Ectodermal cell (in vitro differentiated cells): ENCODE measurements around the gene CATSPER4.

Experiments used
- H3K27ac ChIP-seq: 2 replicates; pipeline ENCODE4 v1.7.0; 2013; ENCODE audit warnings: mild to moderate bottlenecking, low read depth, low read length; ENCODE audit not compliant: insufficient read depth, poor library complexity, severe bottlenecking
- H3K27me3 ChIP-seq: 2 replicates; pipeline ENCODE4 v1.7.0; 2013; ENCODE audit warnings: mild to moderate bottlenecking, low read length; ENCODE audit not compliant: insufficient read depth, control insufficient read depth, poor library complexity, severe bottlenecking
- H3K36me3 ChIP-seq: one replicate; pipeline ENCODE4 v1.7.0; 2013; ENCODE audit warnings: low read length; ENCODE audit not compliant: control insufficient read depth, insufficient read depth
- H3K4me1 ChIP-seq: one replicate; pipeline ENCODE4 v1.7.0; 2013; ENCODE audit warnings: low read length; ENCODE audit not compliant: control insufficient read depth, insufficient read depth
- H3K4me3 ChIP-seq: 2 replicates; pipeline ENCODE4 v1.7.0; 2013; ENCODE audit warnings: low read depth, low read length, control low read depth; ENCODE audit not compliant: insufficient read depth
- H3K9me3 ChIP-seq: 2 replicates; pipeline ENCODE4 v1.7.0; 2013; ENCODE audit warnings: mild to moderate bottlenecking, low read length, moderate library complexity; ENCODE audit not compliant: control insufficient read depth
- WGBS, 2 experiments: methylation state at CpG; one replicate each; pipeline ENCODE4 v1.1.7; 2013; ENCODE audit warnings: missing lambda C conversion rate in 2 of 2; 5-methylcytosine and 5-hydroxymethylcytosine counted together

The CATSPER4 gene

GRCh38 chr1:26164861-26165842 lies 25.2 kb upstream of the CATSPER4 start:
- H3K27ac ChIP-seq: no peak overlapping the region

GRCh38 chr1:26166719-26167281 lies 23.6 kb upstream of the CATSPER4 start:
- Histone ChIP-seq H3K4me1 (peaks cover 51% of the 10 kb centered on the region), H3K4me3 (no peak overlapping the region), H3K27ac (no peak overlapping the region), H3K36me3 (no peaks in the 10 kb centered on the region), H3K9me3 (no peaks in the 10 kb centered on the region), H3K27me3 (peaks cover 44% of the 10 kb centered on the region)
- 92% methylated on average over 4 of the region's 4 CpGs for WGBS, 2 experiments

More at GRCh38 chr1:26164861-26165842, 25.2 kb upstream of the CATSPER4 start:
- WGBS, 2 experiments: 44 to 48% methylated on average over 19 of the region's 19 CpGs
- H3K4me3 ChIP-seq: peak overlapping the region; percentile 10
- peaks cover 42% of the 10 kb centered on the region for H3K4me1 ChIP-seq
- H3K36me3 ChIP-seq: no peaks in the 10 kb centered on the region
- peaks cover 60% of the 10 kb centered on the region for H3K27me3 ChIP-seq
- H3K9me3 ChIP-seq: no peaks in the 10 kb centered on the region

- WGBS, 2 experiments: 60 to 61% methylated on average over 5 of the region's 5 CpGs
- Histone ChIP-seq H3K27ac (peak within 1 kb of the TSS; percentile 91), H3K4me3 (peak within 1 kb of the TSS; percentile 83), H3K9me3 (no peaks in the 10 kb centered on the region), H3K4me1 (peaks cover 51% of the 10 kb centered on the region), H3K27me3 (peaks cover 26% of the 10 kb centered on the region), H3K36me3 (no peaks in the 10 kb centered on the region)
These were observed 21.8 kb upstream of the CATSPER4 start, which contains the start of gene C1orf232 for GRCh38 chr1:26168410-26169197. Gene C1orf232, minus strand, starts transcription at chr1:26168963. Its CDS starts 464 bp downstream, at chr1:26168499.

GRCh38 chr1:26169198-26169554 lies 21.2 kb upstream of the CATSPER4 start:
- peak overlapping the region; percentile 91 for H3K27ac ChIP-seq
- WGBS, 2 experiments: 72 to 75% methylated on average over 4 of the region's 4 CpGs

GRCh38 chr1:26169669-26170471 lies 20.5 kb upstream of the CATSPER4 start, which contains the start of gene ZNF593:
Gene ZNF593, plus strand, starts transcription at chr1:26169908. Its CDS starts 76 bp downstream, at chr1:26169984.
- Histone ChIP-seq H3K4me3 (peak within 1 kb of the TSS; percentile 83), H3K27ac (peak within 1 kb of the TSS; percentile 91), H3K36me3 (no peaks in the 10 kb centered on the region), H3K4me1 (peaks cover 47% of the 10 kb centered on the region), H3K9me3 (no peaks in the 10 kb centered on the region), H3K27me3 (peaks cover 15% of the 10 kb centered on the region)
- 2 to 3% methylated on average over 75 to 76 of the region's 76 CpGs for WGBS, 2 experiments

More at GRCh38 chr1:26169198-26169554, 21.2 kb upstream of the CATSPER4 start:
- H3K9me3 ChIP-seq: no peaks in the 10 kb centered on the region
- H3K27me3 ChIP-seq: peaks cover 20% of the 10 kb centered on the region
- no peaks in the 10 kb centered on the region for H3K36me3 ChIP-seq
- H3K4me1 ChIP-seq: peaks cover 51% of the 10 kb centered on the region
- peak overlapping the region; percentile 83 for H3K4me3 ChIP-seq

- H3K4me3 ChIP-seq: peak overlapping the region; percentile 83
- peaks cover 41% of the 10 kb centered on the region for H3K4me1 ChIP-seq
- 86 to 87% methylated on average over 9 of the region's 9 CpGs for WGBS, 2 experiments
- peaks cover 9% of the 10 kb centered on the region for H3K27me3 ChIP-seq
- H3K27ac ChIP-seq: no peak overlapping the region
- H3K36me3 ChIP-seq: no peaks in the 10 kb centered on the region
- no peaks in the 10 kb centered on the region for H3K9me3 ChIP-seq
These were observed 20.0 kb upstream of the CATSPER4 start for GRCh38 chr1:26170472-26170821.

GRCh38 chr1:26171084-26172072 lies 19.0 kb upstream of the CATSPER4 start, which contains the start of gene ZNF593OS:
Gene ZNF593OS, minus strand, starts transcription at chr1:26171832. Its CDS starts 171 bp downstream, at chr1:26171661.
- Histone ChIP-seq H3K4me1 (peaks cover 35% of the 10 kb centered on the region), H3K9me3 (no peaks in the 10 kb centered on the region), H3K4me3 (peak within 1 kb of the TSS; percentile 83), H3K27ac (no peak within 1 kb of the TSS), H3K36me3 (no peaks in the 10 kb centered on the region), H3K27me3 (peaks cover 3% of the 10 kb centered on the region)
- WGBS, 2 experiments: 88 to 90% methylated on average over 34 of the region's 34 CpGs

GRCh38 chr1:26175346-26175745 lies 15.1 kb upstream of the CATSPER4 start:
- H3K27me3 ChIP-seq: no peaks in the 10 kb centered on the region
- WGBS, 2 experiments: 95 to 96% methylated on average over 7 to 8 of the region's 8 CpGs
- no peak overlapping the region for H3K4me3 ChIP-seq
- no peaks in the 10 kb centered on the region for H3K9me3 ChIP-seq
- H3K36me3 ChIP-seq: no peaks in the 10 kb centered on the region
- no peak overlapping the region for H3K27ac ChIP-seq
- H3K4me1 ChIP-seq: peaks cover 14% of the 10 kb centered on the region
